GM12878 (cell line): ENCODE data around the gene FKBP6. TPM values are rescaled to one million over a fixed set of nuclear protein-coding genes. Genes with fewer than 3 reads are reported as not detected.

Source experiments
- ATAC-seq: fragments of 200-7000 bp; cut with Tn5 transposase; 3 replicates; pipeline ENCODE4 v1.9.1; 2020; ENCODE audit warnings: mild to moderate bottlenecking, moderate library complexity
- BruUV-seq: library from RNA; stranded (reverse); fragments of 400-500 nt; replicated peaks from 2 replicates; lab custom pipeline; 2021; lab: Mats Ljungman, UMichigan
- CTCF ChIA-PET: fragments of 300-600 bp; sonication (Branson Sonifier 250); formaldehyde crosslinking; extraction: SDS; loops from one replicate; lab custom pipeline; 2021; ENCODE audit warnings: inconsistent platforms; lab: Yijun Ruan, JAX
- POLR2A ChIA-PET: fragments of 350-600 bp; formaldehyde crosslinking; extraction: SDS; loops from one replicate; lab custom pipeline; 2021; ENCODE audit warnings: inconsistent platforms; lab: Charles Lee
- RAD21 ChIA-PET: fragments of 300-600 bp; sonication (Branson Sonifier 250); formaldehyde crosslinking; loops from one replicate; lab custom pipeline; 2023; ENCODE audit warnings: antibody characterized with exemption; ENCODE audit not compliant: unreplicated experiment; lab: Charles Lee
- SMC1A ChIA-PET: fragments of 300-600 bp; sonication (Branson Sonifier 250); formaldehyde crosslinking; loops from one replicate; lab custom pipeline; 2023; ENCODE audit not compliant: unreplicated experiment, uncharacterized antibody; lab: Charles Lee
- DNase-seq: peaks from one replicate; pipeline ENCODE4 v3.0.0-alpha.2; 2011; ENCODE audit warnings: low read depth, low spot score
- FAIRE-seq: peaks from 3 replicates; lab custom pipeline; 2011; peaks lifted over from hg19 to GRCh38; lab: Jason Lieb, UNC
- H2AFZ ChIP-seq: 2 replicates; pipeline ENCODE4 v1.6.0; 2011; ENCODE audit warnings: low read depth, low read length, control low read depth; ENCODE audit not compliant: control insufficient read depth
- H3K27ac ChIP-seq: 2 replicates; pipeline ENCODE4 v1.5.1; 2011; ENCODE audit warnings: control low read depth; ENCODE audit not compliant: control insufficient read depth, insufficient read depth
- H3K27me3 ChIP-seq, 2 experiments: replicated peaks in 1 of 2; 2 replicates each; pipeline versions ENCODE4 v1.6.0 to v1.6.1; 2011; ENCODE audit warnings: low read length in 1 of 2; ENCODE audit not compliant: control insufficient read depth in 2 of 2, insufficient read depth in 2 of 2
- H3K36me3 ChIP-seq, 2 experiments: 2 replicates each; pipeline ENCODE4 v1.5.1; 2011; ENCODE audit warnings: low read length in 1 of 2; ENCODE audit not compliant: control insufficient read depth in 2 of 2, insufficient read depth in 2 of 2
- H3K4me1 ChIP-seq: 2 replicates; pipeline ENCODE4 v1.6.1; 2011; ENCODE audit warnings: mild to moderate bottlenecking, low read length, moderate library complexity, mixed read lengths; ENCODE audit not compliant: control insufficient read depth, insufficient read depth
- H3K4me2 ChIP-seq: 2 replicates; pipeline ENCODE4 v1.6.0; 2011; ENCODE audit warnings: control low read depth; ENCODE audit not compliant: control insufficient read depth, insufficient read depth
- H3K4me3 ChIP-seq: fragments of 200-600 bp; sonication (generic); 2 replicates; pipeline ENCODE4 v1.5.1; 2016
- H3K79me2 ChIP-seq: 2 replicates; pipeline ENCODE4 v1.6.0; 2011; ENCODE audit warnings: low read length; ENCODE audit not compliant: control insufficient read depth, insufficient read depth
- H3K9ac ChIP-seq: 2 replicates; pipeline ENCODE4 v1.8.0; 2011; ENCODE audit warnings: low read length, control low read depth, mixed read lengths; ENCODE audit not compliant: control insufficient read depth, insufficient read depth
- H3K9me3 ChIP-seq: replicated peaks from 3 replicates; pipeline ENCODE4 v1.5.1; 2011; ENCODE audit warnings: mild to moderate bottlenecking, low read length; ENCODE audit not compliant: control insufficient read depth, insufficient read depth
- H4K20me1 ChIP-seq: 2 replicates; pipeline ENCODE4 v1.6.0; 2011; ENCODE audit not compliant: control insufficient read depth, insufficient read depth
- DPF2 ChIP-seq: fragments of 450-650 bp; IDR thresholded peaks from 2 replicates; pipeline ENCODE4 v1.6.1; 2017; ENCODE audit warnings: mild to moderate bottlenecking
- FOXM1 ChIP-seq: IDR thresholded peaks from 2 replicates; pipeline ENCODE4 v1.6.1; 2012; ENCODE audit warnings: low read depth, mild to moderate bottlenecking, inconsistent platforms, low read length, moderate library complexity
- IRF4 ChIP-seq: IDR thresholded peaks from 2 replicates; pipeline ENCODE4 v1.6.1; 2011; ENCODE audit warnings: low read depth, low read length
- LARP7 ChIP-seq: fragments of 450-650 bp; IDR thresholded peaks from 2 replicates; pipeline ENCODE4 v1.6.1; 2017; ENCODE audit warnings: mild to moderate bottlenecking
- NR2C1 ChIP-seq: fragments of 450-650 bp; IDR thresholded peaks from 2 replicates; pipeline ENCODE4 v1.6.1; 2017; ENCODE audit warnings: antibody characterized with exemption, mild to moderate bottlenecking, moderate library complexity
- NRF1 ChIP-seq: conservative IDR thresholded peaks from 2 replicates; pipeline ENCODE4 v1.6.1; 2011; ENCODE audit warnings: mild to moderate bottlenecking, low read depth, low read length, improper control_type of control experiment
- USF1 ChIP-seq: IDR thresholded peaks from 2 replicates; pipeline ENCODE4 v1.6.1; 2011; ENCODE audit warnings: borderline replicate concordance, low read depth, mild to moderate bottlenecking, moderate library complexity, mixed read lengths, low read length; ENCODE audit not compliant: insufficient read depth; ENCODE audit errors: extremely low read length
- WGBS: methylation state at CpG from one replicate; pipeline ENCODE4 v1.1.6; 2016; ENCODE audit warnings: low lambda C conversion rate; ENCODE audit not compliant: insufficient replicate concordance, insufficient coverage; ENCODE audit errors: missing lambda C conversion rate; 5-methylcytosine and 5-hydroxymethylcytosine counted together
- in situ Hi-C: fragments of 300-500 bp; cut with MboI; formaldehyde crosslinking; loops from 9 replicates; pipeline ENCODE4 v1.14.3; 2018; ENCODE audit warnings: mixed read lengths
- intact Hi-C: fragments of 100-400 bp; cut with micrococcal nuclease; formaldehyde crosslinking; loops from one replicate; pipeline ENCODE4 v1.14.2; 2022; ENCODE audit not compliant: unreplicated experiment
- polyA plus RNA-seq, 11 experiments: library from polyadenylated mRNA; depleted of rRNA in 4 of 11; unstranded in 6 of 11; stranded (reverse) in 5 of 11; fragments of >200 nt; fragmentation: Nextera tagmentation in 4 of 11; fragmentation: Illumina TruSeq in 1 of 11; extraction: Ambion mirVana in 4 of 11; extraction: Trizol in 1 of 11; gene quantifications; 1 replicate in 1 of 11; 2 replicates in 10 of 11; pipeline versions ENCODE4 v1.2.1 to v1.2.3, GENCODE V29; 2011 to 2016; ENCODE audit warnings: inconsistent platforms in 2 of 11, missing spikeins in 2 of 11, low read depth in 1 of 11
- total RNA-seq, 4 experiments: library from RNA; depleted of rRNA in 3 of 4; stranded (reverse); fragments of >200 nt in 3 of 4; fragmentation: Illumina TruSeq in 1 of 4; extraction: Trizol in 1 of 4; gene quantifications; 2 replicates each; pipeline versions ENCODE4 v1.2.1 to v1.2.3, GENCODE V29; 2013 to 2021

The FKBP6 gene
- total and polyA plus RNA-seq, 10 of the 15 experiments (the other 5 are each of a cell fraction or from before 2014, with no cell fraction given) = not detected

GRCh38 chr7:73395538-73396503, 67.9 kb downstream of the FKBP6 start (continued):
- TF ChIP-seq USF1 (no peak), LARP7 (no peak), IRF4 (no peak), NR2C1 (no peak), DPF2 (no peak)

GRCh38 chr7:73397521-73398281, 69.7 kb downstream of the FKBP6 start:
- no peak for TF ChIP-seq FOXM1
- TF ChIP-seq NRF1 = no peak
- TF ChIP-seq, all 136 proteins: peak for 0

More at GRCh38 chr7:73397521-73398281, 69.7 kb downstream of the FKBP6 start:
- no peak overlapping the region for H3K9ac ChIP-seq
- SMC1A ChIA-PET = no interaction called here
- no TSS peak for BruUV-seq
- H3K27ac ChIP-seq = no peak overlapping the region
- DNase-seq (no peak), FAIRE-seq (no peak), ATAC-seq (no peak)
- in situ Hi-C loops (no loop called here), intact Hi-C loops (no loop called here)
- POLR2A ChIA-PET = no interaction called here
- RAD21 ChIA-PET = no interaction called here
- H3K9me3 ChIP-seq = no peaks in the 10 kb centered on the region
- no peaks in the 10 kb centered on the region for H3K27me3 ChIP-seq
- no peak overlapping the region for H3K4me3 ChIP-seq
- no peaks in the 10 kb centered on the region for H4K20me1 ChIP-seq
- 27% methylated on average over 13 of the region's 14 CpGs for WGBS
- no peak overlapping the region for H2AFZ ChIP-seq
- H3K4me1 ChIP-seq = no peaks in the 10 kb centered on the region
- CTCF ChIA-PET = no interaction called here
- H3K36me3 ChIP-seq = no peaks in the 10 kb centered on the region
- no peak overlapping the region for H3K4me2 ChIP-seq
- H3K79me2 ChIP-seq = no peaks in the 10 kb centered on the region
